ENCODE results near the gene MEGF10.

The MEGF10 gene

DNA sequence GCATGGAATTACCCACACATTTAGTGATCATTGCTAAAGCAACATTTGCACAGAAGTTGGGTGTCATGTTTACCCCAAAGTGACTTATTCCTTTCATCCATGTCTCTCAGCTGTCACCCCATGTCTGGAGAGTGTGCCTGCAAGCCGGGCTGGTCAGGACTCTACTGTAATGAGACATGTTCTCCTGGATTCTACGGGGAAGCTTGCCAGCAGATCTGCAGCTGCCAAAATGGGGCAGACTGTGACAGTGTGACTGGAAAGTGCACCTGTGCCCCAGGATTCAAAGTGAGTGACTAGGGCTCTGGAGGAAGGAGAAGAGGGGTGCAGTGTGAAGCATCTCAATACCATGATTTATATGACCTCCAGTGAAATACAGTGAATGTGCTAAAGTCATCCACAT lies 126.9 kb downstream of the MEGF10 start:
- no peak for DNase-seq

DNA sequence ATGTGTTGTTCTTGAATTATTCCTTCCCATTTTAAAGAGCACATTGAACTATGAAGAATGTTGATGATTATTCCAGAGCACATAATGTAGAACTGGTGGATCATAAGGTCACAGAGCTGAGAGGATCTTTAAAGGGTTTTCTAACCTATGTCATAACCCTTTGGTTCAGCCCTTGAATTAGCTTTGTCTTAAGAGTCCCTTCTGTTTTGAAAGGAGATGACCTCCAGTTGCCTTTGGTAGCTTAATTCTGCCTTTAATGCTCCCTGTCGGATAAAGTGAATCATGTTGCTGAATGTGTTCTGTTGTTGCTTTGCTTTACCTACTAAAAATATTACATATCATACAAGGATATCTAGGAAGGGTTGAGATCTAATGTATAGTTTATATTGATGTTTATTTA lies 127.8 kb downstream of the MEGF10 start:
- DNase-seq = no peak

GRCh38 chr5:127418974-127419682 lies 128.5 kb downstream of the MEGF10 start:
- DNase-seq = no peak

- no peak for DNase-seq
Observed at GRCh38 chr5:127419683-127420257, 129.2 kb downstream of the MEGF10 start.

DNA sequence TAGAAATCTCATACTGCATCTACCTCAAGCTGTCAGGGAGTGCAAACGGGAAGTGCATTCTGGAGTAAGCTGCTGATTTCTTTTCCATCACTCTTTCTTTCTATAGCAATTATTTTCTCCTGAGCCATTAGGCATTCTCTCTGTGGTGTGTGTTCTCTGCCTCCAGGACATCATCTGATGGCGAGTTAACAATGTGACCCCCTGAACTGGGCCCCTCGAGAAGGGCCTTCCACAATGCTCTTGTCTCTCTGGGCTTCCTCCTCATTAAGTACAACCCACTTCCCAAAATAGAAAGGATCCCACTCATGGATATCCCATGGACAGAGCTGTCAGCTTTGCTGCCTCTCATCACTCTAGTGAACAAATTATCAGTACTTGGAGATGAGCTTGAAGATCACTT lies 130.2 kb downstream of the MEGF10 start:
- no peak for DNase-seq

DNA sequence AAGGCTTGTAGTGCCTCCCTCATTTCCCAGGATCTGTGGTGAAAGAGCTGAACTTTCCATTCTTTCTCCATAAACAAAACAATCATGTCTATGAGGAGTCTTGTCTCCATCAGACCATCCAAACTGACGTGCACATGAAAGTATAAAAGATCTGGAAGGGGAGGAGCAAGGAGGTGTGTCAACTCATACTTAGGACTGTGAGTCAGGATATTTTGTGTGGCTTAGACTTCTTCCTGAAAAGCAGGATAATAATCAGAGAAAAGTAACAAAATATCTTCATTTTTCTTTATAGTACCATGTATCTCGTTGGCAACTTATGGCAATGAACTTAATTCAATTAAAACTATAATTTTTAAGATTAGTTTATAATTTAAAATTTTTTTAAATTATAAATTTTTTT lies 130.9 kb downstream of the MEGF10 start:
- no peak for DNase-seq

DNA sequence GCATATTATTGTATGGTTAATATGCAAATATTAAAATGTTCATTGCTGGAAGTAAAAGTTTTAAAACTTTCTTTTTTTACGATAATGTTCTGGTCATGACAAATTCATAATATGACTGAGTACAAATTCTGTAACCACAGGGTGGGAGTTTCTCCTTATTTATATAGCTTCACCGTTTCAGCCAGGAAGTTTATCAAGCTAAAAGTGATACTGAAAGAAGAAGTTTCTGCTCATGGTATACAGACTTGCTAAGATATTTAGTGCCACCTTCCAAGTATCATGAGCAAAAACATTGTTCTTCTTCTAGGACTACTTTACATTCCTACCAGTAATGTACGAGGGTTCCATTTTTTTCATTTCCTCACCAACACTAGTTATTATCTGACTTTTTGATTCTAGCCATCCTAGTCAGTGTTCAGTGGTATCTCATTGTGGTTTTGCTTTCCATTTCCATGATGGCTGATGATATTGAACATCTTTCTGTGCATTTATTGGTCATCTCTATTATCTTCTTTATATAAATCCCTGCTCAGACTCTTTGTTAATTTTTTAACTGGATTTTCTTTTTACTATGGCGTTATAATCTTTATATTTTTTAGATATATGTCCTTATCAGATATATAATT lies 132.7 kb downstream of the MEGF10 start:
- no peak for DNase-seq

DNA sequence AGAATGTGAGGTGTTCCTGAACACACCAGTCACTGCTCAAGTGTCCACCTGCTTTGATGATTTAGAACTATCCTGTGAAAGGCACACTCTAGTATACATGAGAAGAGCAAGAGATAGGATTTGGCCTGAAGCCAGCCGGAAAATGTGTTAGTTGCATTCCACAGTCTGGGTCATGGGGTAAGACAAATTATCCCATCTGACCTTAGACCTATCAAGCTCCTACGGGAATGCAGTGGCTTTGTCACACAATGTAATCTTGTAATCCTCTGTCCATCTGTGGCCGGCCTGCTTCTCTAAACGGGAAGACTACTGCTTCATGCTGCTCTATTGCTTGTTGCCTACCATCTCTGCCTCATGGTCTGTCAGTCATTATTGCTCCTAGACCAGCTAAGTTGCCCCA lies 134.4 kb downstream of the MEGF10 start:
- DNase-seq = no peak

- DNase-seq = no peak
Observed at GRCh38 chr5:127425868-127426267, 135.3 kb downstream of the MEGF10 start.

DNA sequence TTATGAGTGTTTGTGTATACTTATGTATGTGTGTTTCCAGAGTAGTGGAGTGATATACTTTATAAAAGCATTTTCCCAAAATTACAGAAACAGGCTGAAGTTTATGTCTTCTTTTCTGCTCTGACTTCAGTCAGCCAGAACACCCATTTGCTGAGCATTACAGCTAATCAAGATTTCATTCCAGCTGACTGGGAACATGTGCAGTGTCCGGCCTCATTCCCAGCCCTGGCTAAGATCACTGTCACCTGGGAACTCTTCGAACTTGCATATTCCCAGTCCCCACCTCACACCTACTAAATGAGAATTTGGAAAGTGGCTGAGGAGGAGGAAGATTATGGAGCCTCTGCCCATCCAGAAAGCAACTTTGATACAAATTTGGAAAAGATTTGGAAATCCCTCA lies 136.1 kb downstream of the MEGF10 start:
- no peak for DNase-seq

GRCh38 chr5:127428276-127428675 lies 137.7 kb downstream of the MEGF10 start:
- no peak for DNase-seq

DNA sequence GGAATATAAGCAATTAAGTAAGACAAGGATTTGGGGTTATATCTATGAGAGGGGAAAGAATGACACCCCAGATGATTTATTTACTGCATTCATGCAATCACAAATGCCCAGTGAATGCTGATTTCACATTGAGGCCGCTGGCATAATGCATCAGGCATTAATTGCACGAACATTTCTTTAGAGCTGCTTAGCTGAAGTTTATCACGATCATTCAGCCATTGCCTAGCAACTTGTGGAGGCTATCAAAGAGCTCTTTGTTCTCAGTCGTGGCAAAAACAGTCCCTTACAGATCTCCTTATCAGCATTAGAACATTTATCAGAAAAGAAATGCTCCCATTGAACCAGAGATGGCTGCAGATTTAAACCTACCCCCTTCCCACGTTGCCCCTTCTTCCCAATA lies 138.2 kb downstream of the MEGF10 start:
- no peak for DNase-seq

- DNase-seq = no peak
Observed at GRCh38 chr5:127429928-127430327, 139.3 kb downstream of the MEGF10 start.

DNA sequence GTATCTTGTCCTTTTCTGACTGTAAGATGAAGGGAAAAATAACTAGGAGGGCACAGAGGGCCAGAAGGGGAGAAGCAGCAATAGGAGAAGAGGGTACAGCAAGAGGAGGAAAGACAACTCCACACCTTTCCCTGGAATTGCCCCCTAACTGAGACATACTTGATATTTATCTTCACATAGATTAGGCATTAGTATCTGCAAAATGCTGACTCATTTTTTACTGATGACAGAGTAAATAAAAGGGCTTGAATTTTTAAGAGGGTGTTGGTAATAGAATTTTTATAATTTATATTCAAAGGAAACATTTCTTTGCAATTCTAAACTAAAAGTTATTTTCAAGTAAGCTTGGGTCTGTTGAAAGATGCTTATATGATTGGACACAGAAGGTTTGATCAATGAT lies 140.0 kb downstream of the MEGF10 start:
- DNase-seq = no peak

DNA sequence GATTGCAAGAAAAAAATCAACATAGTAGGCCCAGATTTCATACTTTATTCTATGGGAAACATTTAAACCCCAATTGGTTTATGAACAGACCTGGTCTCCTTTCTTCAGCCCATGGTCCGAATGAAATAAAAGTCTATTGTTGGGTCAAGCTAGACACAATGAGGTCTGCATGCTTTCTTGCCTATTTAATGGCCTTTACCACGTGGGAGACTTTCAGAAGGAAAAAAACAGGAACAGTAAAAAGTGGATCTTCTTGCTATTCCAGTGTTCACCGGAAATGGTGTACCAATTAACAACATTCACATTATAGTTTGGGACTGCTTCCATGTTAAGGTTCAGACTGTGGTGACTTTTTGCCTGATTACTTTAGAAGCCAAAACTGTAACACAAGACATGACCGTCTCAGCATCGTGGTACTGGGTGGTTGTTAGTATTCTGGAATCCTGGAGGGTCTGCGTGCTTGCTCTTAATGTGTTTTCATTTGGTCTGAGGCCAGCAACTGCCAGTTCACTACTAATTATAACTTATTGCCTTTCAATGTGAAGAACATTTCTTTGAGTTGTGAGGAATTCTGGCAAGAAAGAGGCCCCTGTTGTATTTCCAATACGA lies 141.5 kb downstream of the MEGF10 start:
- DNase-seq = no peak

DNA sequence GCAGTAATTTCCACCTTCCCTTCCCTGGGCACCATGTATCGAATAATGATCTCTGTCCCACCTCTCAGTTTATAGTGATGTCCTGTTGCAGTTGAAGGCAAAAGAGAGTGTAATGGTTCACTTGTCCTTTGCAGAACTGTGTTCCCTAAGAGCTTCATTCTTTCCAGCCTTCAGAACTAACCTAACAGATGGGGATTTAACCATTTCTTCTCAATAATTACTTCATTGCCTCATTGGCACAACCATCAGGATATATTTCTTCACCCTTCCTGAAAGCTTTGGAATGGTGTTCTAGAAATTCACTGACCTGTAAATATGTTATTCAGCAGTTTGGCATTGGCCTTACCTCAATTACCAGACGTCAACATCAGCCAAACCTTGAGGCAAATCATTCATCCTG lies 142.9 kb downstream of the MEGF10 start:
- no peak for DNase-seq

DNA sequence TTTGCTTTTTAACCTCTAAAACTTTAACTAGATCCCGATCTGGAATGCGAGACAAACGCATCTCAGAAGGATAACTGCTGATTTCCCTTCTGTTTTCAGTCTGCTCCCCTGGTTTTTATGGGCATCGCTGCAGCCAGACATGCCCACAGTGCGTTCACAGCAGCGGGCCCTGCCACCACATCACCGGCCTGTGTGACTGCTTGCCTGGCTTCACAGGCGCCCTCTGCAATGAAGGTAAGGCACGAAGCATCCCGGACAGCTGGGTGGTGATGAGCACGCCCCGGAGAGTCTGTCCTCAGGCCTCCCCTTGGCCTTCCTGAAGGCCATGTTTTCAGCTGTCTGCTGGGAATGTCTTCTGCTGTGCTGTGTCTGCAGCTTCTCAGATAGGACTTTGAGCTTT lies 144.0 kb downstream of the MEGF10 start:
- DNase-seq = no peak

DNA sequence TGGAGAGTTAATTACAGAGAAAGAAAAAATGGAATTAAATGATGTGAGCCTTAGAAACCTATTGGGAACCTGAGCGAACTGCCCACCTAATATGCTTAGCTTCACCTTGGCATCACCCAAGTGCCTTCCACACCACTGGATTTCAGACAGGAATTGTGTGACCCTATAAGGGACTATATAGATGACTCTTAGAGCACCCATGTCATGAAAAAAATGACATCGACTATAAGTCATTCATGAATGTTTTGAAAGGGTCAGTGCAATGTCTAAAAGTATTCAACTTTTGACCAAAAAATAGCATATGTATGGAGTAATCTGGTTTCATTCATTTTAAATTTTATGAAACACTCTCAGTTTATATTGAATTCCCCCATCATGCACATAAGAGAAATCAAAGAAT lies 145.2 kb downstream of the MEGF10 start:
- no peak for DNase-seq

DNA sequence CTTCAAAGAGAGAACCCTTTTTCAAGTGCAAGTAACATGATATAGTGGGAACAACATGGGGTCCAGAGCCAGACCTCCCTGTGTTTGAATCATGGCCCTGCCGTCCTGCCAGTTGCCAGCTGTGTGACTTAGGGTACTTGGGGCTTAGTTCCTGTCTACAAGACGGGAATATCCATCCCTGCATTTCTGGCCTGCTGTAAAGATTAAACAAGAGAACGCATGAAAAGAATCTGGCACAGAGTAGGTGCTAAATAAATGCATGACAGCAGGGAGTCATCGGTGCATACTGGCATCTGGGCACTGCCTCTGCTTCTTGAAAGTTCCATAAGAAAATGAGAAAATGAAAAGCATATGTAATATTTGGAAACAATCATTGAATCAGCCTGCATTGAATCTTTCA lies 149.0 kb downstream of the MEGF10 start:
- DNase-seq = no peak

DNA sequence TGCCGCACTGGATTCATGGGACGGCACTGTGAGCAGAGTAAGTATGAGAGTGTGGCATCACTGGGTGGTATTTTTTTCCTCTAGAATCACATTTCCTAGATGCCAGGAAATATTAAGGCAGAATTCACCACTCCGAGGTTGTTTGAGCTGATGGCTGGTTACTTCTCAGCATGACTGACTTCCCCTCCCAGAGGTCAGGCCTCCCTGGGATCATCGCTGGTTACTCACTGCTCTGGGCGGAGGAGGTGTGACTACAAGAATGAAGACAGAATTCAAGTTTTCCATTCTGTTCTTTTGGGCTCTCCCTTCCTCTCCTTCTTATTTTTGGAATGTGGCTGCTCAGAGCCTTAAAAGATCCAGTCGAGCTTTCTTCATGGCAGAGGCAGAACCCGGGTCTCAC lies 150.2 kb downstream of the MEGF10 start:
- DNase-seq = no peak

GRCh38 chr5:127441799-127442484 lies 151.3 kb downstream of the MEGF10 start:
- no peak for DNase-seq

DNA sequence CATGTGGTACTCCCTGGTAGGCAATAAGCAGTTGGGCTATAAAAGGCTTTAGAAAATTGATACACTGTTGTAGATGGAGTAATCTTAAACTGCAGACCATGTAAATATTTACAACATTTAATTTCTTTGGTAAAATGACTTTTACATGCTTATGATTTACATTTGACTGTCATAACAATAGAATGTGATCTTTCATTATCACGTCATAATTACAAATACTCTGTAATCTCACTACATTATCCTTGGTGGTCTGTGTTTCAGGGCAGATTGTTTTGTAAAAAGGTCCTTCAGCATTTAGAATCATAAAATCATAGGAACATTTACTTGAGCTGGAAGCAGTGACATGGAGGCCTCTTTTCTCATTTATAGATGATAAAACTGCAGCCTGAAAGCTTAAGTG lies 153.6 kb downstream of the MEGF10 start:
- no peak for DNase-seq

GRCh38 chr5:127445328-127445727 lies 154.7 kb downstream of the MEGF10 start:
- no peak for DNase-seq

- DNase-seq = no peak
Observed at GRCh38 chr5:127446626-127447025, 156.0 kb downstream of the MEGF10 start.

Measured in right forelimb (tissue), 1 donor.